Lung microvascular endothelial cell (primary cell): ENCODE results near the gene TM9SF2. TPM values are rescaled to one million over a fixed set of nuclear protein-coding genes. Genes with fewer than 3 reads are reported as not detected.
"Not testable (repeated sequence)": the region's sequence is repeated elsewhere in the genome, so short reads cannot be mapped to it uniquely, and the experiment has no call there.

ENCODE experiments used
- DNase-seq, 2 donors: peaks; one replicate each; pipeline versions ENCODE4 v3.0.0 to v3.0.0-alpha.2; 2010; ENCODE audit warnings: low read depth in 2 of 2
- total RNA-seq: library from RNA; depleted of rRNA; stranded (reverse); fragments of >200 nt; gene quantifications from 2 replicates; pipeline ENCODE4 v1.2.1, GENCODE V29; 2014

TM9SF2 gene
- total RNA-seq: 87.0 and 116 TPM in 2 replicates

DNA sequence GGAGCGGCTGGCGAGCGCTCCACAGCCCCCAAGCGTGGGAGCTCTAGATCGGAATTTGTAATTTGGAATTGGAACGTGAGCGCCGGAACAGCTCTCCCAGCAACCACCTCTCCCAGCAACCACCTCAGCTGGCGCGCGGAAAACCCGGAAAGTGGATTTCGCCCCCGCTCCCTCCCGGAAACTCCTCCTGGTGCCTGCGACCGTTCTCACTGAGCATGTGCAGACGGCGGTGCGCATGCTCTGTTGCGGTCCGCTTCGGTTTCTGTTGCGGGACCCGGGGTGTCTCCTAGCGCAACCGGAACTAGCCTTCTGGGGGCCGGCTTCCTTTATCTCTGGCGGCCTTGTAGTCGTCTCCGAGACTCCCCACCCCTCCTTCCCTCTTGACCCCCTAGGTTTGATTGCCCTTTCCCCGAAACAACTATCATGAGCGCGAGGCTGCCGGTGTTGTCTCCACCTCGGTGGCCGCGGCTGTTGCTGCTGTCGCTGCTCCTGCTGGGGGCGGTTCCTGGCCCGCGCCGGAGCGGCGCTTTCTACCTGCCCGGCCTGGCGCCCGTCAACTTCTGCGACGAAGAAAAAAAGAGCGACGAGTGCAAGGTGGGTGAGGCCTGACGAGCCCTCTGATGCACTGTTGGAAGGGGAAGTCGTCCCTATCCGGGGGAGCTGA lies at the start of gene TM9SF2:
TM9SF2 (plus strand) TSS at position 289 of the 664 bp plus-strand sequence; CDS start at position 424, 135 bp downstream.
- DNase-seq: peak; percentile 98

DNA sequence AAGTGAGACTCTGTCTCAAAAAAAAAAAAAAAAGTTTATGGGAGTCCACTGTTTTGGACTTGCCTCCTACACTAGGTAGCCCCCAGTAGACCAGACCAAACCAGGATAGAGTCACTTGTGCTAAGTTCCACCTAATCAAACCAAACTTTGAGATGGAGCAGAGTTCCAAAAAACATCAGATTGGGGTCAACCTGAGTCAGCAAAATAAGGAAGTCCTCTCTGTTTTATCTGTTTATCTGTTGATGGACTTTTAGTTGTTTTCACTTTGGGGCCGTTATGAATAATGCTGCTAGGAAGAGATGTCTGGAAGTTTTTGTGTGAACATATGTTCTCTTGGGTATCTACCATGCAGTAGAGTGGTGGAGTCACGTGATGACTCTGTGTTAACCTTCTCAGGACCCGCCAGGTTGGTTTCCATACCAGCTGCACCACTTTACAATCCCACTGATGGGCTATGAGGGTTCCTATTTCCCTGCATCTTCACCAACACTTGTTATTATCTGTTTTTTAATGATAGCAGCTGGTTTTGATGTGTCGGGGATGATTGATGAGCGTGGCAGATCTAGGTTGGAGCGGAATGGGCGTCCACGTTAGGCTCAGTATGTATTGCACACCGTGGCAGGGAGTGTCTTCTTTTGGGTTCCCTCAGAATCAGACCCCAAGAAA lies 46.6 kb upstream of the TM9SF2 start:
- no peak for DNase-seq

- no peak for DNase-seq
These were observed 42.0 kb upstream of the TM9SF2 start for GRCh38 chr13:99459099-99459850.

GRCh38 chr13:99460802-99461201 lies 40.5 kb upstream of the TM9SF2 start:
- not testable (repeated sequence) for DNase-seq

GRCh38 chr13:99463646-99464397 lies 37.5 kb upstream of the TM9SF2 start:
- no peak for DNase-seq

DNA sequence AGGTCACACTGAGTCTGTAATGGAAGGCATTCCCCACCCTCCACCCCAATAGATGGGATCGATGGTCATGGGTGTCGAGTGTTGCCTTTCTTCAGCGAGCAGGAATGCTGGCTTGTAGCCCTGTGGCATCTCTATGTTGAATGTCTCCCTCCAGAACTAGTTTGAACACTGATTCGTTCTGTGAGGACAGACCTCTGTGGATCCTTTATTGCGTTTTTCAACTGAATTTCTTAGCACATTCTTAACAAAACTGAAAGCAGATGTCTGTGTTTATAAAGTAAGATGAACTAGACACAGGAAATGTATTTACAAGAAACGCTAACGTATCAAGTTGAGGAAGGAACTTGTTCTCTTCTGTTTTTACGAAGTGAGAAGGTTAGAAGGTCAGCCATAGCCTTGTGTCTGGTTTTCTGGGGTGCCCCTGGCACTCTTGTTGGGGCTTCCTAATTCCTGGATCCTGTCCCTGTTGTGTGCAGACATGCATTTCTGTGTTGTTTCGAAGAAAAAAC lies 36.8 kb upstream of the TM9SF2 start:
- peak in 1 of 2 donors; percentile 7 for DNase-seq

DNA sequence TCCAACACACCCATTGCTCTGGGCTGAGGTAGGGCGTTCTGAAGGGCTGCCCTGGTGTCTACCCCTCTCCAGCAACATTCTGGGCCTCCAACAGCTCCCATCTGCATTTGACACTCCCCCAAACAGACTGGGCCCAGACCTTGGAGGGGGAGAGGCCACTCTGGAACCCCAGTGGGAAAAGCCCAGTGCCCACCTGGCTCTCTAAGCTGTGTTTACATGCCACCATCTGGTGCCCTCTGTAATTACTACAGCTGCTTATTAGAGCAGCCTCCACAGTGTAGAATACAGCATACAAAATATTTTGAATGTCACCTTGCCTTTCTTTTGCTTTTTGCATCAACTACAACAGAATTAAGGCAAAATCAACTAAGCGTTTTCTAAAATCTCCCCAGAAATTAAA lies 35.8 kb upstream of the TM9SF2 start:
- no peak for DNase-seq

- no peak for DNase-seq
These were observed 33.5 kb upstream of the TM9SF2 start for GRCh38 chr13:99467764-99468163.

DNA sequence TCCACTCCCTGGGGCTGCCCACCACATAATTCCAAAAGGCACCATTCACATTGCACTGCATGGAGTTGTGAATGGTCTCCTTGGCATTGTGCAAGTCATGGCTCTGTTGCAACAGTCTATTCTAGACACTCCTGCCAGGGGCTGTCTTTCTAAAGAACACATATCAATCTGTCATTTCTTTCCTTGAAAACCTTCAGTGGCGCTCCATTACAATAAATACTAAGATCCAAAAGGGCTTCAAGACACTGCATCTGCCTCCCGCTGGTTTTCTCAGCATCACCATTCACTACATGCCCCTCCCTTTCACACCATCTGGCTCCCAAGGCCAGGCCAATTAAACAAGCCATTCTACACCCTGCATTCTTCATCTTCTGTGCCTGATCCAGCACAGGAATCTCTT lies 32.2 kb upstream of the TM9SF2 start:
- no peak for DNase-seq

DNA sequence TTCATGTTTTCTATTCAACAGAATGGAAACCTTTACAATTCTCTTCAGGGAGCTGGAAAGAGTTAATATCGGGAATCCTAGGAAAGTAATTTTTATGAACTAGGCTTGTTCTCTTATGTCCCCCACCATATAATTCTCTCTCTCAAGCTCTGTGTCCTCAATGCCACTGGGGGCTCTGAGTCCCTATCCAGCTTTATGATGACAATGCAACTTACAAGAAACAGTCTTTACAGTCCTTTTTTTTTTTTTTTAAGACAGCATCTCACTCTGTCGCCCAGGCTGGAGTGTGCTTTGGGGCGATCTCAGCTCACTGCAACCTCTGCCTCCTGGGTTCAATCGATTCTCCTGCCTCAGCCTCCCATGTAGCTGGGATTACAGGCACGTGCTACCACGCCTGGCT lies 31.2 kb upstream of the TM9SF2 start:
- DNase-seq: no peak

- peak; percentile 16 to 44 for DNase-seq
These were observed 29.8 kb upstream of the TM9SF2 start for GRCh38 chr13:99471221-99472121.

GRCh38 chr13:99472122-99472440 lies 29.2 kb upstream of the TM9SF2 start:
- no peak for DNase-seq

- DNase-seq: peak in 1 of 2 donors; percentile 34
These were observed 27.8 kb upstream of the TM9SF2 start for GRCh38 chr13:99473515-99473914.

GRCh38 chr13:99476648-99477047 lies 24.6 kb upstream of the TM9SF2 start:
- no peak for DNase-seq

GRCh38 chr13:99477493-99477892 lies 23.8 kb upstream of the TM9SF2 start:
- DNase-seq: no peak

- DNase-seq: no peak
These were observed 19.9 kb upstream of the TM9SF2 start for GRCh38 chr13:99481366-99481765.

DNA sequence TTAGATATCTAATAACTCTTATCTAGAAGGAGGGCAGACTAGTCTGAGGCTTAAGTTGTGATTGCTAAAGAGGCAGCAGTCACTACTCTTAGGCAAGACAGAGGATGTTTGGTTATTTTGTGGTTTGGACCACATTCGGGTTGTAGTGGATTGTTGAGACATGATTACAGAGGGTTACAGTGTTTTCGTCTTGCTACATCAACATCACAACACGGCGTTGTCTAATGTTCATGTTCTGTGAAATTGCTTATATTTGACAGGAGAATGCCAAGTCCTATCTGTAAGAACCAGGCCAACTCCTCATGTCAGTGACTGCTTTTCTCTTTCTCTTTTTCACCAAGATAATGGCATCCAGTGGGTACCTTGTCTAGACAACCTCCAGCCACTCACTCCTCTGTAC lies 16.8 kb upstream of the TM9SF2 start:
- no peak for DNase-seq

DNA sequence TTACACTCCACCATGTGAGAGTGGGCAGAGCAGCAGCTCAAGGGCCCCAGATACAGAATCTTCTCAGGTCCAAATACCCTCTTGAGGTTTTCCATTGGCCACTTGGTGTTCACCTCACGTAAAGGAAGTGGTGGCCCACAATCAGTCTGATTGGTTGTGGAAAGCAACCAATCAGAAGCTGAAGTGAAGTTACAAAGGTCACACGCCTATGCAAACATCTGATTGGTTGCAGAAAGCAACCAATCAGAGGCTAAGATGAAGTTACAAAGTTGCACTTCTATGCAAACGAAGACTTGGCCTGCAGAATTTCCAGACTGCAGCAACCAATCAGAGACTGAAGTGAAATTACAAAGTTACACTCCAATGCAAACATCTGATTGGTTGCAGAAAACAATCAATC lies 14.3 kb upstream of the TM9SF2 start:
- DNase-seq: no peak

- DNase-seq: no peak
These were observed 12.2 kb upstream of the TM9SF2 start for GRCh38 chr13:99489028-99489427.

DNA sequence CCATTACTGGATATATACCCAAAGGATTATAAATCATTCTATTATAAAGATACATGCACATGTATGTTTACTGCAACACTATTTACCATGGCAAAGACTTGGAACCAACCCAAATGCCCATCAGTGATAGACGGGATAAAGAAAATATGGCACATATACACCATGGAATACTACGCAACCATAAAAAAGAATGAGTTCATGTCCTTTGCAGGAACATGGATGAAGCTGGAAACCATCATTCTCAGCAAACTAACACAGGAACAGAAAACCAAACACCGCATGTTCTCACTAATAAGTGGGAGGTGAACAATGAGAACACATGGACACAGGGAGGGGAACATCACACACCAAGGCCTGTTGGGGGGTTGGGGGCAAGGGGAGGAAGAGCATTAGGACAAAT lies 9.5 kb upstream of the TM9SF2 start:
- DNase-seq: not testable (repeated sequence)
